ENCODE results near the gene ATP11A.
A peak's percentile ranks its signal among the peaks of the same experiment; 100 is the strongest.

Gene ATP11A

DNA sequence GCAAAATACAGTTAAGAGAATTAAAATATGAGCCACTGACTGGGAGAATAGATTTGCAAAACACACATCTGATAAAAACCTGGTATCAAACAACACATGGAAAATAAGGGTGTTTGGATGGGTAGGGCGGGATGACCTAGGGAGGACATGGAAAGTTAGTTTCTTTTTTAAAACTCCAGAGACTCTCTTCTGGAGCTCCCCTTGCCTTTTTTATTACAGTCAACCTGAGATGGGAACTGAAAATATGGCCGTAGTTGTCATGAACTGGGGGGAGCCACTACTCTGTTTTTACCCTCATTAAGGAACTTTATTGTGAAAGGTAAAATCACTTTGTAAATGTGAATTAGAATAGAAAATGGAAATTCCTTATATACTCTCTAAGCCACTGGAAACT lies 113.0 kb downstream of the ATP11A start:
- Histone ChIP-seq H3K27ac (ENCODE audit: low read length) (peak overlapping the region; percentile 93), H3K27me3 (ENCODE audit: low read depth, low read length) (no peaks in the 10 kb centered on the region), H3K4me3 (ENCODE audit: low read length) (peak overlapping the region; percentile 73), H3K9me3 (ENCODE audit: insufficient read depth, low read length) (no peaks in the 10 kb centered on the region), H3K36me3 (replicated peaks; ENCODE audit: low read depth, low read length) (peaks cover 44% of the 10 kb centered on the region), H3K9ac (ENCODE audit: low read length) (peak overlapping the region; percentile 76), H3K4me2 (ENCODE audit: low read length) (peak overlapping the region; percentile 95), H3K4me1 (ENCODE audit: low read length) (peaks cover 58% of the 10 kb centered on the region), H3K79me2 (ENCODE audit: low read length) (no peaks in the 10 kb centered on the region), H4K20me1 (ENCODE audit: insufficient read depth, low read length) (no peaks in the 10 kb centered on the region), H2AFZ (ENCODE audit: low read depth, low read length) (no peak overlapping the region)
- TF ChIP-seq, protein P1, sequence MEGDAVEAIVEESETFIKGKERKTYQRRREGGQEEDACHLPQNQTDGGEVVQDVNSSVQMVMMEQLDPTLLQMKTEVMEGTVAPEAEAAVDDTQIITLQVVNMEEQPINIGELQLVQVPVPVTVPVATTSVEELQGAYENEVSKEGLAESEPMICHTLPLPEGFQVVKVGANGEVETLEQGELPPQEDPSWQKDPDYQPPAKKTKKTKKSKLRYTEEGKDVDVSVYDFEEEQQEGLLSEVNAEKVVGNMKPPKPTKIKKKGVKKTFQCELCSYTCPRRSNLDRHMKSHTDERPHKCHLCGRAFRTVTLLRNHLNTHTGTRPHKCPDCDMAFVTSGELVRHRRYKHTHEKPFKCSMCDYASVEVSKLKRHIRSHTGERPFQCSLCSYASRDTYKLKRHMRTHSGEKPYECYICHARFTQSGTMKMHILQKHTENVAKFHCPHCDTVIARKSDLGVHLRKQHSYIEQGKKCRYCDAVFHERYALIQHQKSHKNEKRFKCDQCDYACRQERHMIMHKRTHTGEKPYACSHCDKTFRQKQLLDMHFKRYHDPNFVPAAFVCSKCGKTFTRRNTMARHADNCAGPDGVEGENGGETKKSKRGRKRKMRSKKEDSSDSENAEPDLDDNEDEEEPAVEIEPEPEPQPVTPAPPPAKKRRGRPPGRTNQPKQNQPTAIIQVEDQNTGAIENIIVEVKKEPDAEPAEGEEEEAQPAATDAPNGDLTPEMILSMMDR (IDR thresholded peaks at IDR 0.05; ENCODE audit: low read depth, low read length) = no peak

DNA sequence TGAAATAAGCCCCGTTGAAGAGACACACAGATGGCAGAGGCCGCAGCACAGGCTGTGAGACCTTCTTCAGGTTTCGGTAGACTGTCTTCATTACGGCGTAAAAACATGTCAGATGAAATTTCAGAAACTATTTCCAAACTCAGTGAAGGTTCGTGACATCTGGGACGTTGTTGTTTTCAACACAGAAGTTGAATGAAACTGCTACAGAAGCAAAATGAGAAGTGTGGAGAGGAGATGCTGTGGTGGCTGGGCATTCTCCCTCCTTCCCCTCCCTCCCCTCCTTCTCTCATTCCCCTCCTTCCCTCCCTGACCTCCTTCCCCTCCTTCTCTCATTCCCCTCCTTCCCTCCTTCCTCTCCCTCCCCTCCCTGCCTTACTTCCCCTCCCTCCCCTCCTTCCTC lies 113.6 kb downstream of the ATP11A start:
- peak overlapping the region; percentile 76 for H3K9ac ChIP-seq (ENCODE audit: low read length)
- no peak overlapping the region for H2AFZ ChIP-seq (ENCODE audit: low read depth, low read length)
- H3K4me2 ChIP-seq (ENCODE audit: low read length) = peak overlapping the region; percentile 95
- TF ChIP-seq, protein P1 (IDR thresholded peaks at IDR 0.05; ENCODE audit: low read depth, low read length) = no peak
- no peak for TF ChIP-seq EZH2phosphoT487 (IDR thresholded peaks at IDR 0.05; ENCODE audit: low read depth)
- no peaks in the 10 kb centered on the region for H3K79me2 ChIP-seq (ENCODE audit: low read length)
- no peaks in the 10 kb centered on the region for H3K27me3 ChIP-seq (ENCODE audit: low read depth, low read length)
- H4K20me1 ChIP-seq (ENCODE audit: insufficient read depth, low read length) = no peaks in the 10 kb centered on the region
- H3K4me3 ChIP-seq (ENCODE audit: low read length) = peak overlapping the region; percentile 73
- peaks cover 58% of the 10 kb centered on the region for H3K4me1 ChIP-seq (ENCODE audit: low read length)
- H3K27ac ChIP-seq (ENCODE audit: low read length) = peak overlapping the region; percentile 93
- H3K36me3 ChIP-seq (replicated peaks; ENCODE audit: low read depth, low read length) = peaks cover 39% of the 10 kb centered on the region
- no peaks in the 10 kb centered on the region for H3K9me3 ChIP-seq (ENCODE audit: insufficient read depth, low read length)

DNA sequence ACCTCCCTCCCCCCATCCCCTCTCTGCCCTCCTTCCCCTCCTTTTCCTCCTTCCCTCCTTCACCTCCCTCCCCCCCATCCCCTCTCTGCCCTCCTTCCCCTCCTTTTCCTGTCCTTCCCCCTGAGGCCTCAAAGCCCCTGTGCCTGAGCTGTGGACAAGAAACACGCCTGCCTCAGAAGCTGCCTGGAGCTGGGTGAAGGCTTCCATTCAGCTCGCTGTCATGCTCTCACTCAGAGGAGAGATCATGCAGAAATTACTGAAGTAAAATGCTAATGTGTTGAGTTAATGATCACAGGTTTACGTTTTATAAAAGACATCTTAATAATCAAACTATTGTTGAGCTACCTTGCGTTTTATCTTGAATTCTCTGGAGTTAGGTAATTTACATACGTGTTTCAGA lies 114.5 kb downstream of the ATP11A start:
- H3K36me3 ChIP-seq (replicated peaks; ENCODE audit: low read depth, low read length) = peaks cover 37% of the 10 kb centered on the region
- no peaks in the 10 kb centered on the region for H3K27me3 ChIP-seq (ENCODE audit: low read depth, low read length)
- H2AFZ ChIP-seq (ENCODE audit: low read depth, low read length) = no peak overlapping the region
- TF ChIP-seq EZH2phosphoT487 (IDR thresholded peaks at IDR 0.05; ENCODE audit: low read depth) = no peak
- TF ChIP-seq, protein P1 (IDR thresholded peaks at IDR 0.05; ENCODE audit: low read depth, low read length) = no peak
- peak overlapping the region; percentile 93 for H3K27ac ChIP-seq (ENCODE audit: low read length)
- peak overlapping the region; percentile 45; the same call in 1 of the 2 replicates for H3K9ac ChIP-seq (ENCODE audit: low read length)
- H3K4me2 ChIP-seq (ENCODE audit: low read length) = peak overlapping the region; percentile 32
- no peaks in the 10 kb centered on the region for H4K20me1 ChIP-seq (ENCODE audit: insufficient read depth, low read length)
- H3K79me2 ChIP-seq (ENCODE audit: low read length) = no peaks in the 10 kb centered on the region
- peaks cover 58% of the 10 kb centered on the region for H3K4me1 ChIP-seq (ENCODE audit: low read length)
- H3K4me3 ChIP-seq (ENCODE audit: low read length) = peak overlapping the region; percentile 20; the same call in 1 of the 2 replicates
- H3K9me3 ChIP-seq (ENCODE audit: insufficient read depth, low read length) = no peaks in the 10 kb centered on the region

DNA sequence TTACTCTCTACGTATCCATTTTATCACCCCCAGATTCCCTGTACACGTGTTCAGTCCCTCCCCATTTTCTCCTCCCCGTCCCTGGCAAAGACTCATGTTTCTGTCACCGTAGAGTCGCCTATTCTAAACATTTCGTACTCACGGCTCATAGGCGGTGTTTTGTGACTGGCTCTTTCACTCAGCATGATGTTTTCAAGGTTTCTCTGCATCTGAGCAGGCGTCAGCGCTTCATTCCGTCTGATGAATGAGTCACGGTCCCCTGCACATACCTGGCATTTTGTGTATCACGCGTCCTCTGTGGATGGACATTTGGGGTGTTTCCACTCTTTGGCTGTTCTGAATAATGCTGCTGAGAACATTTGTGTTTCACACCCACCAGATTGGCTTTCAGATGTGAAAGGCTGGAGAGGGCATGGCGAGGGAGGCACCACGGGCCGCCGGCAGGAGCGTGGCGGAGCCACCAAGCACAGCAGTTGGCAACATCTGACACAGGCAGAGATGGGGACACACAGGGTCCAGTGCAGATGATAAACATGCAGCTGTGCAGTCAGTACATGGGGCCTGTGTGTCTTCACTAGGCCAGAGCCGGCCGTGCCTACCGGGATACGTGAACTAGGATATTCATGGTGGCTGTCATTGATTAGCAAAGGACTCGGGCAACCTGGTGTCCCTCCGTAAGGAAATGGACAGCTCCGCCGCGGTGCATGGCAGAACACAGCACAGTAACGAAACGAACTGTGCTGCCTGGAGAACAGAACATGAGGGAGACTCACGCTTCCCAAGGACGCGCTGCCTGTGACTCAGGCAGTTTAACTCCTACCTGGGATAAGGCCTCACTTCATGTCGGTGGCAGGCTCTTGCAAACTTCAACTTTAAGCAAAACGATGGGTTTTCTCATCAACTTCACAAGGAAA lies 117.2 kb downstream of the ATP11A start:
- H3K4me1 ChIP-seq (ENCODE audit: low read length) = peaks cover 40% of the 10 kb centered on the region
- TF ChIP-seq, protein P1 (IDR thresholded peaks at IDR 0.05; ENCODE audit: low read depth, low read length) = no peak
- no peak for TF ChIP-seq EZH2phosphoT487 (IDR thresholded peaks at IDR 0.05; ENCODE audit: low read depth)
- H3K79me2 ChIP-seq (ENCODE audit: low read length) = no peaks in the 10 kb centered on the region
- no peak overlapping the region for H3K9ac ChIP-seq (ENCODE audit: low read length)
- no peaks in the 10 kb centered on the region for H3K9me3 ChIP-seq (ENCODE audit: insufficient read depth, low read length)
- no peak overlapping the region for H2AFZ ChIP-seq (ENCODE audit: low read depth, low read length)
- peaks cover 28% of the 10 kb centered on the region for H3K36me3 ChIP-seq (replicated peaks; ENCODE audit: low read depth, low read length)
- no peaks in the 10 kb centered on the region for H4K20me1 ChIP-seq (ENCODE audit: insufficient read depth, low read length)
- no peak overlapping the region for H3K4me2 ChIP-seq (ENCODE audit: low read length)
- no peaks in the 10 kb centered on the region for H3K27me3 ChIP-seq (ENCODE audit: low read depth, low read length)
- H3K27ac ChIP-seq (ENCODE audit: low read length) = no peak overlapping the region
- H3K4me3 ChIP-seq (ENCODE audit: low read length) = no peak overlapping the region
